Esophagus muscularis mucosa (tissue), 4 donors: ENCODE measurements around the gene SYNPO2.

Experiments
- EP300 ChIP-seq: sonication (generic); formaldehyde crosslinking; IDR thresholded peaks from one replicate; pipeline ENCODE4 v1.6.1; 2017; ENCODE audit warnings: antibody characterized with exemption
- POLR2AphosphoS5 ChIP-seq, 2 donors: sonication (generic); formaldehyde crosslinking; IDR thresholded peaks; one replicate each; pipeline ENCODE4 v1.6.1; 2017; ENCODE audit warnings: antibody characterized with exemption in 2 of 2
- TF ChIP-seq, protein P1 (sequence below), 3 experiments: fragments of 200-600 bp in 2 of 3; fragments of 450-650 bp in 1 of 3; sonication (generic) in 2 of 3; IDR thresholded peaks; one replicate each; pipeline ENCODE4 v1.5.1; 2017 to 2019; ENCODE audit warnings: antibody characterized with exemption in 3 of 3, mild to moderate bottlenecking in 2 of 3, moderate library complexity in 1 of 3

DNA sequence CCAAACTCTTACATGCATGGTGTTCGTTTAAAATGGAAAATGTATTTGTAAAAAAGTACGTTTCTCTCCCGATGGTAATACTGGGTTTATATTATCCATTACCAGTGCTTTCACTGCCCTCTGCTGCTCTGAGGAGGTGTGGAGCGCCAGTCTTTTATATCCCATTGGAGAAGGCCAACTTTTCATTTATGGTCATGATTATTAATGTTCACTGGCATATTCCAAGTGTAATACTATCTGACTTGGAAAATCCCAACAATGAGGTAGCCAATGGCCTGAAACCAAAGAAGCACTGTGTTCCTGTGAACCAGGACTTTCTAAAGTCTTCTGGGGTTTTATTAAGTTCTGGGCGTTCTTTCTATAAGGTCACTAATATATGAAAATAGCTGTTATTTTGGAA, 80.7 kb downstream of the SYNPO2 start:
- TF ChIP-seq, protein P1, sequence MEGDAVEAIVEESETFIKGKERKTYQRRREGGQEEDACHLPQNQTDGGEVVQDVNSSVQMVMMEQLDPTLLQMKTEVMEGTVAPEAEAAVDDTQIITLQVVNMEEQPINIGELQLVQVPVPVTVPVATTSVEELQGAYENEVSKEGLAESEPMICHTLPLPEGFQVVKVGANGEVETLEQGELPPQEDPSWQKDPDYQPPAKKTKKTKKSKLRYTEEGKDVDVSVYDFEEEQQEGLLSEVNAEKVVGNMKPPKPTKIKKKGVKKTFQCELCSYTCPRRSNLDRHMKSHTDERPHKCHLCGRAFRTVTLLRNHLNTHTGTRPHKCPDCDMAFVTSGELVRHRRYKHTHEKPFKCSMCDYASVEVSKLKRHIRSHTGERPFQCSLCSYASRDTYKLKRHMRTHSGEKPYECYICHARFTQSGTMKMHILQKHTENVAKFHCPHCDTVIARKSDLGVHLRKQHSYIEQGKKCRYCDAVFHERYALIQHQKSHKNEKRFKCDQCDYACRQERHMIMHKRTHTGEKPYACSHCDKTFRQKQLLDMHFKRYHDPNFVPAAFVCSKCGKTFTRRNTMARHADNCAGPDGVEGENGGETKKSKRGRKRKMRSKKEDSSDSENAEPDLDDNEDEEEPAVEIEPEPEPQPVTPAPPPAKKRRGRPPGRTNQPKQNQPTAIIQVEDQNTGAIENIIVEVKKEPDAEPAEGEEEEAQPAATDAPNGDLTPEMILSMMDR (IDR thresholded peaks at IDR 0.05) = peak; percentile 67 to 91 (median 68)
- TF ChIP-seq POLR2AphosphoS5 (IDR thresholded peaks at IDR 0.05) (peak; percentile 65 to 78), EP300 (no peak)
